Psoas muscle (tissue), 8 donors: ENCODE data around the gene MREG. TPM values are rescaled to one million over a fixed set of nuclear protein-coding genes. Genes with fewer than 3 reads are reported as not detected.

Experiments
- ATAC-seq, 4 donors: fragments of 200-7000 bp; cut with Tn5 transposase; one replicate each; pipeline ENCODE4 v1.9.1; 2020; ENCODE audit warnings: moderate library complexity in 3 of 4, mild to moderate bottlenecking in 2 of 4
- DNase-seq, 2 donors: peaks; one replicate each; pipeline ENCODE4 v3.0.0-alpha.2; 2020
- H3K27ac ChIP-seq: fragments of 200-600 bp; one replicate; pipeline ENCODE4 v1.8.0; 2022
- H3K27me3 ChIP-seq, 3 donors: fragments of 200-600 bp in 1 of 3; one replicate each; pipeline versions ENCODE4 v1.6.1 to v1.8.0; 2013 to 2022; ENCODE audit warnings: low read length in 2 of 3, mild to moderate bottlenecking in 2 of 3, moderate library complexity in 1 of 3; ENCODE audit not compliant: insufficient read depth in 3 of 3
- H3K36me3 ChIP-seq, 2 donors: fragments of 200-600 bp in 1 of 2; one replicate each; pipeline versions ENCODE4 v1.6.1 to v1.8.0; 2013 to 2022; ENCODE audit warnings: low read depth in 1 of 2, mild to moderate bottlenecking in 1 of 2, moderate library complexity in 1 of 2; ENCODE audit not compliant: insufficient read depth in 1 of 2
- H3K4me1 ChIP-seq: fragments of 200-600 bp; one replicate; pipeline ENCODE4 v1.8.0; 2022
- H3K4me3 ChIP-seq: fragments of 200-600 bp; one replicate; pipeline ENCODE4 v1.8.0; 2022; ENCODE audit warnings: mild to moderate bottlenecking
- H3K9me3 ChIP-seq: fragments of 200-600 bp; one replicate; pipeline ENCODE4 v1.8.0; 2022
- CTCF ChIP-seq: fragments of 200-600 bp; IDR thresholded peaks from one replicate; pipeline ENCODE4 v1.8.0; 2022; ENCODE audit warnings: antibody characterized with exemption
- WGBS, 3 donors: extraction: QIAGEN DNeasy Blood & Tissue Kit; methylation state at CpG; one replicate each; pipeline versions ENCODE4 v1.1.6 to v1.1.7; 2013; 5-methylcytosine and 5-hydroxymethylcytosine counted together
- intact Hi-C, 2 donors: fragments of 100-400 bp; cut with DNase I; formaldehyde crosslinking; loops; one replicate each; pipeline versions ENCODE4 v1.11.0 to v1.14.2; 2022
- polyA plus RNA-seq, 3 donors: library from polyadenylated mRNA; stranded (reverse); fragments of 200-250 nt; gene quantifications; one replicate each; pipeline ENCODE4 v1.2.3, GENCODE V29; 2013
- total RNA-seq, 4 donors: library from RNA; stranded (reverse); fragmentation: NEBNext Ultra II Directional in 2 of 4; extraction: Animal tissue kit (Norgen Biotek cat#: 25700) in 2 of 4; gene quantifications; one replicate each; pipeline versions ENCODE4 v1.2.1 to v1.2.4, GENCODE V29; 2021 to 2023
- donor health status: healthy with polysubstance abuse.
- donor health status: DM: no; HTN: no; CAD: no; lungs with moderate emphysema.
- donor health status: Bipolar disorder and iron deficiency.
- donor health status: healthy.
- donor health status: DM: yes; HTN: yes; CAD: no.
- donor health status: DM: no; HTN: no; CAD: no.
- donor health status: DM: no; HTN: no; CAD: no.
- donor health status: DM: yes; HTN: yes; CAD: no.

Gene MREG
- total and polyA plus RNA-seq, 7 donors, result 0.24 to 6.8 (median 0.37) TPM

- WGBS, 3 donors, result 58 to 69% (median 66%) methylated on average over 8 of the region's 8 CpGs
- no peak for TF ChIP-seq CTCF
- H3K4me1 ChIP-seq, result no peaks in the 10 kb centered on the region
- no peaks in the 10 kb centered on the region for H3K9me3 ChIP-seq
- intact Hi-C loops, result loop anchor here (5.0 to 10.0 kb wide), 2 partner anchors 457 to 459 kb away; no protein-coding TSS in a partner anchor
- H3K27ac ChIP-seq, result no peak overlapping the region
- H3K27me3 ChIP-seq, result peaks cover 0 to 12% (median 0%) of the 10 kb centered on the region in 3 donors
- DNase-seq, result no peak
- ATAC-seq, result no peak
- no peaks in the 10 kb centered on the region for H3K36me3 ChIP-seq
- H3K4me3 ChIP-seq, result no peak overlapping the region
Measured at GRCh38 chr2:215911301-215912085, 101.9 kb downstream of the MREG start.

GRCh38 chr2:215910180-215910579 is 103.2 kb downstream of the MREG start:
- intact Hi-C loops, result loop anchor here (5.0 to 10.0 kb wide), 2 partner anchors 455 to 458 kb away; no protein-coding TSS in a partner anchor
- TF ChIP-seq CTCF, result no peak
- Histone ChIP-seq H3K4me1 (no peaks in the 10 kb centered on the region), H3K27ac (no peak overlapping the region), H3K27me3 (peaks cover 0 to 12% (median 0%) of the 10 kb centered on the region in 3 donors), H3K4me3 (no peak overlapping the region), H3K9me3 (no peaks in the 10 kb centered on the region), H3K36me3 (no peaks in the 10 kb centered on the region)
- DNase-seq (no peak), ATAC-seq (no peak)

GRCh38 chr2:215907147-215907546 is 106.2 kb downstream of the MREG start:
- ATAC-seq, result no peak
- WGBS, 3 donors, result 90 to 94% (median 91%) methylated on average over 9 of the region's 9 CpGs

GRCh38 chr2:215906458-215906857 is 106.9 kb downstream of the MREG start:
- DNase-seq (no peak), ATAC-seq (no peak)
- intact Hi-C loops, result no loop called here
- Histone ChIP-seq H3K27ac (no peak overlapping the region), H3K4me3 (no peak overlapping the region), H3K27me3 (peaks cover 0 to 12% (median 1%) of the 10 kb centered on the region in 3 donors), H3K9me3 (no peaks in the 10 kb centered on the region), H3K36me3 (no peaks in the 10 kb centered on the region), H3K4me1 (no peaks in the 10 kb centered on the region)
- no peak for TF ChIP-seq CTCF

More at GRCh38 chr2:215907147-215907546, 106.2 kb downstream of the MREG start:
- Histone ChIP-seq H3K27ac (no peak overlapping the region), H3K27me3 (peaks cover 0 to 12% (median 1%) of the 10 kb centered on the region in 3 donors), H3K4me3 (no peak overlapping the region), H3K36me3 (no peaks in the 10 kb centered on the region), H3K4me1 (no peaks in the 10 kb centered on the region), H3K9me3 (no peaks in the 10 kb centered on the region)
- intact Hi-C loops, result no loop called here
- TF ChIP-seq CTCF, result no peak
- DNase-seq, result no peak
